Measurements from ENCODE around the gene GPX3.

Gene GPX3

GRCh38 chr5:151037561-151038411 is 17.4 kb downstream of the GPX3 start:
- TF ChIP-seq POLR2AphosphoS5 (IDR thresholded peaks at IDR 0.05; ENCODE audit: low read depth, low read length) (no peak), SIN3A (IDR thresholded peaks at IDR 0.05; ENCODE audit: borderline replicate concordance, insufficient read depth, low read length) (no peak), REST (IDR thresholded peaks at IDR 0.05; ENCODE audit: insufficient read depth in 1 of 2, low read depth in 2 of 2, low read length in 2 of 2) (no peak), TAF1 (IDR thresholded peaks at IDR 0.05; ENCODE audit: borderline replicate concordance, insufficient read depth, low read length) (no peak), FOXP2 (optimal IDR thresholded peaks at IDR 0.05; ENCODE audit: borderline replicate concordance, extremely low read depth, extremely low read length, insufficient read depth) (no peak)

GRCh38 chr5:151038412-151038745 is 18.0 kb downstream of the GPX3 start:
- TF ChIP-seq POLR2AphosphoS5 (IDR thresholded peaks at IDR 0.05; ENCODE audit: low read depth, low read length): no peak
- TF ChIP-seq FOXP2 (optimal IDR thresholded peaks at IDR 0.05; ENCODE audit: borderline replicate concordance, extremely low read depth, extremely low read length, insufficient read depth): no peak
- no peak for TF ChIP-seq SIN3A (IDR thresholded peaks at IDR 0.05; ENCODE audit: borderline replicate concordance, insufficient read depth, low read length)
- no peak for TF ChIP-seq REST (IDR thresholded peaks at IDR 0.05; ENCODE audit: insufficient read depth in 1 of 2, low read depth in 2 of 2, low read length in 2 of 2)
- no peak for TF ChIP-seq TAF1 (IDR thresholded peaks at IDR 0.05; ENCODE audit: borderline replicate concordance, insufficient read depth, low read length)

GRCh38 chr5:151038801-151039238 is 18.4 kb downstream of the GPX3 start:
- TF ChIP-seq REST (IDR thresholded peaks at IDR 0.05; ENCODE audit: insufficient read depth in 1 of 2, low read depth in 2 of 2, low read length in 2 of 2) (no peak), POLR2AphosphoS5 (IDR thresholded peaks at IDR 0.05; ENCODE audit: low read depth, low read length) (no peak), SIN3A (IDR thresholded peaks at IDR 0.05; ENCODE audit: borderline replicate concordance, insufficient read depth, low read length) (no peak), TAF1 (IDR thresholded peaks at IDR 0.05; ENCODE audit: borderline replicate concordance, insufficient read depth, low read length) (no peak), FOXP2 (optimal IDR thresholded peaks at IDR 0.05; ENCODE audit: borderline replicate concordance, extremely low read depth, extremely low read length, insufficient read depth) (no peak)

GRCh38 chr5:151039665-151040064 is 19.3 kb downstream of the GPX3 start:
- TF ChIP-seq POLR2AphosphoS5 (IDR thresholded peaks at IDR 0.05; ENCODE audit: low read depth, low read length) (no peak), SIN3A (IDR thresholded peaks at IDR 0.05; ENCODE audit: borderline replicate concordance, insufficient read depth, low read length) (no peak), REST (IDR thresholded peaks at IDR 0.05; ENCODE audit: insufficient read depth in 1 of 2, low read depth in 2 of 2, low read length in 2 of 2) (no peak), FOXP2 (optimal IDR thresholded peaks at IDR 0.05; ENCODE audit: borderline replicate concordance, extremely low read depth, extremely low read length, insufficient read depth) (no peak), TAF1 (IDR thresholded peaks at IDR 0.05; ENCODE audit: borderline replicate concordance, insufficient read depth, low read length) (no peak)

All from PFSK-1 (cell line).